GM19372 (cell line): ENCODE results near the gene WDR7.

Source experiments
- ATAC-seq: cut with Tn5 transposase; IDR thresholded peaks from one replicate; pipeline ENCODE4 v1.9.1; 2021; ENCODE audit warnings: mild to moderate bottlenecking, low read depth, moderate library complexity; ENCODE audit not compliant: unreplicated experiment

WDR7 gene

DNA sequence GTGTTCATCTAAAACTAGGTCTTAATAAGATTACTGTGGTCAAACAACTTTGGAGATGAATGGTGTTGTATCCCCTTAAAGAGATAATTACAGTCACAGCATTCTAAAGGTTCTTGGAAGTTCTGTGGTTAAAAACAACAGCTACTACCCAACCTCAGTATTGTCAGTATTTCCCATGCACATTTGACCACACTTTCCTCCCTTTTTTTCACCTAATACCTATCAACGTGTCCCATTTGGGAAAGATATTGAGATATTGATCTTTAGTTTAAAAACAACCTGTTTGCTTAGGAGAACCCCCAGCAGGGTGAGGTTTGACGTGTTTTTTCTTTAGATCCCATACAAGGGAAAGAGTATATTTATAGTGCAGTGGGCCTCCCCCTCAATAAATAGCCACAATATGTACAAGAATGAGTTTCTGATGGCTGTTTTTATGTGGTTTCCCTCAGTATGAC is 65.6 kb downstream of the WDR7 start:
- peak; percentile 59 for ATAC-seq

DNA sequence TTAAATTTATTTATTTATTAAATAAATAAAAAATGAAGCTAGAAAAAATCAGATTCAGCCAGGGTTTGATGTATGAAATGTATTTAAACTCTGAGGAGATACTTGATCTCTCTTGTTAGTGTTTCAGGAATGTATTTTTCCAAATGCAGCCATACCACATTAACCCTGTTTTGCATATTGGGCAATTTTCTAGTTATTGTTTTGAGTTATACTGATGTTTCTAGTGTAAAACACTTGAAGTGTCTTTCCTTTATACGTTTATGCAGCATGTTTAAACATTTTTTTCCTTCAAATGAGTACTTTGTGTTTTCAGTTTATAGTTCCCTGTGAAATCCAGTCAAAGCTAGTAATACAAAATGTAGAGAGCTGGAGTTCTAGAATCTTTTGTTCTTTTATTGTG is 69.9 kb downstream of the WDR7 start:
- ATAC-seq = no peak

DNA sequence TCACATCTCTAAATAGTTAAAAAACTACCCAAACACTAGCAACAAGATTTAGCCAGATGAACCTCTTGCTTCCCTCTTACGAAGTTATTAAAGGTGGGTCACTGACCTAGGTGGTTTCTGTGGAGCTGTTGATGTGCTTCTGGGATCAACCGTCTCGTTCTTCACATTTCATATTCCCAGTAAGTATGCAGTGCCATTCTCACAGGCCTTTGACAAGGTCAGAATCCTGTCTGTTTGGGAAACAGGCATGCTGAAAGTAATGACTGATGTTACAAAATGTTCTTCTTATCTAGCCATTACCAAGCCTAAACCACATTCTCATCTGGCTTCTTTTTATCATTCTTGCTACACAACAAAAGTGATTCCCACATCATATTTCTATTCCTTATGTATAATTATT is 70.3 kb downstream of the WDR7 start:
- ATAC-seq = no peak

DNA sequence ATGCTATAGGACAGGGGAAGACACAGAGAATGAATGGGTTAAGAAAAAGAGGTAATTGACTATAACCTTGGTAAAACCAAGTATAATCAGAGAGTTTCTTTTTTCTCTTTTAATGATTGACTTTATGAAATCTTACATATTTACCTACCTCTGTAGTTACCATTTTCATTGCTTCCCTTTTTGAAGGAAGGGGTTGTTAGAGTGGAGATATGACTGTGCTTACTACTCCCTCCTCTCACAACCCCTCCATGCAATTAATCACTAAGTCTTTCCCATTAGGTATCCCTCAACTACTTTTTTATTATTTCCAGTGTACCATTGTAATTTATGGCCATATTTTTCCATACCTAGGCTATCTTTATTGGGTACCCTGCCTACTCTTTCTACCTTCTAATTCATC is 71.4 kb downstream of the WDR7 start:
- no peak for ATAC-seq

DNA sequence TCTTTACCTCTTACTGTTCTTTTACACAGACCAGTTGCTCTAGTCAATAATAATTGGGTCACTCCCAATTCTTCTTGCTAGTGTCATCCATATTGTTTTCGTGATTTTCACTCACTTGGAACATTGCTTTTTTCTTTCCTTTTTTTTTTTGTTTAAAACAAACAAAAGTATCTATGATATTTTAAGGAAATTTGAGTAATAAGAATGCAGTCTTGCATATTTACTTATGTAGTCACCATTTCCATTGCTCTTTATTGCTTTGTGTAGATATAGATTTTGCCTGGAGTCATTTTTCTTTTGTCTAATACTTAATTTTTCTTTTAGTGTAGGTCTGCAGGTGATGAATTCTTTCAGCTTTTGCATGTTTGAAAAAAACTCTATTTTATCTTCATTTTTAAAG is 71.9 kb downstream of the WDR7 start:
- no peak for ATAC-seq

DNA sequence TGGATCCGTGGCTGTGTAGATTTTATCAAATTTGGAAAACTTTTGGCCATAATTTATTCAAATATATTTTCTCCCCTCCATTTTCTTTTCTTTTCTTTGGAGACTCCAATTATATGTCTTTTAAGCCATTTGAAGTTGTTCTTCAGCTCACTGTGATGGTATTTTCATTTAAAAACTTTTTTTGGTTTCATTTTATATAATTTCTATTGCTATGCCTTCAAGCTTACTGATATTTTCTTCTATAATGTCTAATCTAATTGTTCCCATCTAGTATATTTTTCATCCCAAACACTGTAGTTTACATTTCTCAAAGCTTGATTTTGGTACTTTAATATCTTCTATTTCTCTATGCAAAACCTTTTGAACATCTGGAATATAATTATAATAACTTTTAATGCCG is 72.5 kb downstream of the WDR7 start:
- ATAC-seq = no peak

DNA sequence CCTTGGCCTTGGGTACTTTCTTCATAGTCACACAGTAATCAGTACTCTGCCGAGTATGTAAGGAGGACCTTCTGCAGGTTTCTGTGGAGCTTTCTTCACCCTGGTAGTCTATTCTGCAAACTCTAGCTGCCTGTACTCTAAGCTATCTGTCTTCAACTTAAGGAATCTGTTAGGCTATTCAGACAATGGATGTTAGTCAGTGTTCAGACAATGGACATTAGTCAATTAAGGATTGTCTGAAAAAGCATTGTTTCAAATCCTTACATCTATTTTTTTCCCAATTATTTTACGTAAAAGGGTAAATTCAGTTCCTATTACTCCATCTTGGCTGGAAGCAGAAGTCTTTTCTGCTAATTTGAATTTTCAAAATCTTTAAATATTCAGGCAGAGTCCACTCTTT is 75.7 kb downstream of the WDR7 start:
- no peak for ATAC-seq

DNA sequence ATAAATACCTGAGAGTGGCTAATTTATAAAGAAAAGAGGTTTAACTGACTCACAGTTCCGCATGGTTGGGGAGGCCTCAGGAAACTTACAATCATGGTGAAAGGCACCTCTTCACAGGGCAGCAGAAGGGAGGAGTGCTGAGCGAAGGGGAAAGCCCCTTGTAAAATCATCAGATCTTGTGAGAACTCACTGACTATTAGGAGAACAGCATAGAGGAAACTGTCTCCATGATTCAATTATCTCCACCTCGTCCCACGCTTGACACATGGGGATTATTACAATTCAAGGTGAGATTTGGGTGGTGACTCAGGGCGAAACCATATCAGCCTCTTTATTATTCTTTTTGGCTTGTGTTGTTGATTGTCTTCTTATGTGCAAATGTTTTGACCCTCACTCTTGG is 76.2 kb downstream of the WDR7 start:
- ATAC-seq = no peak

DNA sequence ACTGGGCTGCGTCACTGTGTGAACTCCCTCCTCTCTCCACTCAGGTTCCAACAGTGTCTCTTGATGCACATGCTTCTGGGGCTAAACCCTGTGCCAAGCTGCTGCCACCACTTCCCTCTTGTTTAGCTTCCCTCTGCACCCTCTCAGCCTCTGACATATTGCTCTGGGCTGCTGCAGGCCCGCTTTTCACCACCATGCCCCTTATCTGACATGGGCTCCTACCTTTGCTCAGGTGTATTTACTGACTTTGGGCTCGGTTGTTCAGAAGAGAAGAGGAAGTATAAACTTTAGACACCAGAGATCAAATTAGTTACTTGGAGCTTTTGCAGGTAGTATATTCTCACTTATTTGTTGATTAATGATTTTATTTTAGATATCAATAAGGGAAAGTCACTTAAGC is 77.6 kb downstream of the WDR7 start:
- ATAC-seq = no peak

DNA sequence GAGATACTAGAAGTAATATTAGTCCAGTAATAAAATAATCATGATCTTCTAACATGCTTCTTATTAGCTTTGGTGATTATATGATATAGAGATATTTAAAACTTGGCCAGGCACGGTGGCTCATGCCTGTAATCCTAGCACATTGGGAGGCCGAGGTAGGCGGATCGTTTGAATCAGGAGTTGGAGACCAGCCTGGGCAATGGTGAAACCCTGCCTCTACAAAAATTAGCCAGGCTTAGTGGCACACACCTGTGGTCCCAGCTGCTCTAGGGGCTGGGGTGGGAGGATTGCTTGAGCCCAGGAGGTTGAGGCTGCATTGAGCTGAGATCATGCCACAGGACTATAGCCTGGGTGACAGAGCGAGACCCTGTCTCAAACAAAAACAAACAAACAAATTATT is 87.0 kb downstream of the WDR7 start:
- no peak for ATAC-seq

DNA sequence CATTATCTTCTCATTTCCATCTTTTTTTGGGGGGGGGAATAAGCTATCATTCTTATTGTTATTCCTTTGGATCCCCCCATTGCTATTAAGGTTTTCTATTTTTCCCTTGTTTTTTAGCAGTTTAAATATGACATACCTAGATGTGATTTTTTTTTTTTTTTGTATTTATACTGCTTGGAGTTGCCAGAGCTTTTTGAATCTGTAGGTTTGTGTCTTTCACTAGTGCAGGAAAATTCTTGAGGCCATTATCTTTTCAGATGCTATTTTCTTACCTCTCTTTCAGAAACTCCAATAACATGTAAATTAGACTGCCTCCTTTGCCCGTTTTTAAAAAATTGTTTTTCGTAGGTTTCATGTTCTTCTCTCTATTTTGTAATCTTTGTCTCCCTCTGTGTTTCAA is 88.6 kb downstream of the WDR7 start:
- ATAC-seq = no peak

DNA sequence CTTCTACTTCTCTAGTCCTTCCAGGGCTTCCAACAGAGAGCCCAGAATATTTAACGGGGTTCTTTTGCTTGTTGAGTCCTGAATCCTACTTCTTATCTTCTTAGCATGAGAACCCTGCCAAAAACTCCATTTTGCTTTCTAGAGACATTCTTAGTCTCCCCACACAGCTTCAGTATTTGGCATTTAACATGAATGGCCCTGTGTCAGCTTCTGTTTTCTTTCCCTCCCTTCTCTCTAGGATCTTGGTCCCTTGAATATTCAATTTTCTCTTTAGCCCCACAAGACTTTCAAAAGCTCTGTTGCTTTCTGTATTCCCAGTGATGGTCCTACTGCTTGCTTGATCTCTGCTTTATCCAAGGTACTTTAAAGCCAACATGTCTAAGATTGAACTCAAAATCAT is 89.5 kb downstream of the WDR7 start:
- no peak for ATAC-seq

DNA sequence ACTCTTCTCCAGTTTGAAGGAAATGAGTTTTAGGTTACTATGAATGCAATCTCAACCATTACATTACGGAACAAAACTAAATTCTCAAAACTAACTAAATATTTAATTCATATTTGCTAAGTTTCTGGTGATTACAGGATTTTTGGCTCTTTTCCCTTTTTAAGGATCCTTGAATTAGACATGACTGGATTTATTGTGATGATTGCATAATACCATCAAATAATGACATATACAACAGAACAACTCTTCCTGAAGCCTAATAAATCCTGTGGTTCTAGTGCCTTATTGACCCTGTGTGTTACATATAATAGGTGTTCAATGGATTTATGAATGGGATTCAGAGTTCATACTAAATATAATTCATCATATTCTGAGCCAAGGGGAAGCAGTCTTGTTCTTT is 90.5 kb downstream of the WDR7 start:
- ATAC-seq = no peak

DNA sequence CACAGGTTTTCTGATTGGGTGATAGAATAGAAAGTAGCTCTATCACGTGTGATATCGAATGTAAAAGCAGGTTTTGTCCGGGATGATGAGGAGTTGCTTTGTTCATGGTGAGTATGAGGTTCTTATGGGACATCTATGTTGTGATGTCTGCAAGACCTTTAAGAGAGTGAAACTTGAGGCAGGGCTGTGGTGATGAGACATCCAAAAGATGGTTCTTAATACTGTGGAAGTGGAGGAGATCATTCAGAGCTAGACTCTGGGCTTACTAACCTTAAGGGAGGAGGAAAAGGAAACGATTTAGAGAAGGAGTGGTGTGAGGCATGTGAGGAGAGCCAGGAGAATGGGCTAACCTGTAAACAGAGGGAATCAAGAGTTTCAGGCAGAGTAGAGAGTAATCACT is 92.0 kb downstream of the WDR7 start:
- no peak for ATAC-seq

DNA sequence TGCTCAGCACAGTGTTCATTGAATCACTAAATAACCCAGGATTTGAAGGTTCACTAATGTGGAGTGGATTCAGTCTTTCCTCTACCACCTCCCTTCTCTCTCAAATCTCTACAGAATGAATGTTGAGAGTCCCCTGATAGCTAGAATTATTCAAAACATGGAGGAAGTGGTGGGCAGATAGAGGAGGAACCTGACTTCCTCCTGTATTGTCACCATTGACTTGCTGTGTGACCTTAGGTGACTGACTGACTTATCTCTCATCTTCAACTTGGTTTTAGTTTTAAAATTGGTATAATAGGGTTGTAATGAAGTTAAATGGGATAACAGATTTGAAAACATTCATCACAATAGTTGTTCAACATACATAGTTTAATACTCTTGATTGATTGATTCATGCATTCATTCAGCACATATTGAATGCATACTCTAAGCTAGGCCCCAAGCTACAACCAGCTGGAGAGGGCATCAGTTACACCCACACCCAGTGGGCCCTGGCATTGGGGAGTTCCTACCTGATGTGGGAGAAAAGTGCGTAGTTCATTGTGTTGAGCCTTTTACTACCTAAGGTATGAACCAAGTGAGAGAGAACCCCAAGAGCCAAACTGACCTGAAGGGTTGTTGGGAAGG is 96.0 kb downstream of the WDR7 start:
- ATAC-seq = peak; percentile 83

DNA sequence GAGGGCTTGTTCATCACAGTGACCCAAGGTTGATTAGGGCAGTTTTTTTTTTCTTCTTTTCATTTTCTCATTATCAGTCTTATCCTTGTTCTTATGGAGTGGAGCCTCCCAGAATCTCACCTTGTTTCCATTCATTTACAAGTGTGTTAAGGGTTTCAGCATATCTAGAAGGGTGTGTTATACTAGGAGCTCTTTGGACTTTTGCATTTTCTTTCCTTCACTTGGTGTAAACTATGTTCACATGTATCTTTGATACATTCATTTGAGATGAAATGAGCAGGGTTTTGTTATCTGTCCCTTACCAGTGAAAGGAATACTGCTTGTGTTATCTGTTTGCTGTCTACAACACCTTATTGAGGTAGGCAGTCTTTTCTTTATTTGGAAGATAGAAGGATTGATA is 96.7 kb downstream of the WDR7 start:
- no peak for ATAC-seq

DNA sequence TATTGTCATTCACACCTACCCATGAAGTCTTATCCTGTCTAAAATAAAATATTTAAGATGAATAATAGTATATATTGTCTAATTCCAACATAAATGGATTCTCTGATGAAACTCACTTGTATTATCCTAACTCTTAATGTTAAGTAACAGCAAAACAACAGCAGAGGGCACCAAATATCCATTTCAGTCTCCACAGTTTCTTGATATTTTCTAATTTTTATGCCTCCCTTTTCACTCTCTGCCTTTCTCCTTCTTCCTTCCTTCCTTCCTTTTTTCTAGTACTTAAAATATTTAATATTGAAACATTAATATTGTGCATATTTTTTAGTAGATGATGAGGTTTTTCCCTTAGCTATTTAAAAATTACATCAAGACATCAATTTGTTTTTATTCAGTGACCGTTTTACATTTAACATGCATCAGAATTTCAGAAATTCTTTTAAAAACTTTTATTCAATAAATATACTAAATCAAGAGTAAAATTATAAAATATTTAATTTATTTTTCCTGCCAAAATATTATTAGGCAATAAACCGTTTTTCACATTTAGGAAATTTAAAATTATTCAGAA is 97.6 kb downstream of the WDR7 start:
- no peak for ATAC-seq

DNA sequence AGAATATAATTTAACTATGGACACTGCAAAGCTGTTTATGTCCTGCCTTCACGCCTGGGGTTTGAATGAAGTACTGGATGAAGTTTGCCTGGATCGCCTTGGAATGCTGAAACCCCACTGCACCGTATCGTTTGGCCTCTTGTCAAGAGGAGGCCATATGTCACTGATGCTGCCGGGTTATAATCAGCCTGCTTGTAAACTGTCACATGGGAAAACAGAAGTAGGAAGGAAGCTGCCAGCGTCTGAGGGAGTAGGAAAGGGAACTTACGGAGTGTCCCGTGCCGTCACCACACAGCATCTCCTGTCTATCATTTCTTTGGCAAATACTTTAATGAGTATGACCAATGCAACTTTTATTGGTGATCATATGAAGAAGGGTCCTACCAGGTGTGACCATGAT is 105.8 kb downstream of the WDR7 start:
- ATAC-seq = no peak

DNA sequence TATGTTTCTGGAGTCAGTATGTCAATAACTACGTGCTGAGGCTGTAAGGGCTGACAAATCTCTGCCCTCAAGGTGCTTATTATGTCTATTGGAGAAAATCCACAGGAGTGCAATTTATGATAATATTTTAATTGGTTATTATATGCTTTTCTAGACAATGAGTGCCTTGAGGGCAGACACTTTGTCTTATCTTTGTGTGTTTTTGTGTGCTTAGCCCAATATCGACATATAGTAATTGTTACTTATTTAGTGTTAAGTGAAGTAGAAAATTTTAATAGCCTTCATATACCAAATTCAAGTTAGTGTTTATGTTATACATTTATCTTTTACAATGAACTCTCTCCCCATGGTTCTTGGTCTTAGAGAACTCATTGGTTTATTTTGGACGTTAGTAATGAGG is 118.9 kb downstream of the WDR7 start:
- no peak for ATAC-seq

DNA sequence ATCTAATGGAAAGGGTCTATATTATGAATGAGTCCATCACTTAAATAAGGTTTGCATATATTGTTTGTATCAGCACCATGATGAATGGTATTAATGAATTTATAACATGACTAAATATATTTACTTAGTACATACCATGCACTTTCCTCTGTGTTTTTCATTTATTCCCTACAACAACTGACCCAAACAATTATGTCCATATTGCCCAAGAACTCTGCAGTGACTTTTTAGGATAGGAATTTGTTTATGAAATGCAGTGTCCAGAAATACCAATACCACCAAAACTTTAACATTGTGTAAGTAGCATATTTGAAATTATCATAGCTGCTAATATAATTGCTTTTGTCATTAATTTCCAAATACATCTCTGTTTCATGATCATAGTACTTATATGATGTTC is 119.7 kb downstream of the WDR7 start:
- ATAC-seq = no peak

DNA sequence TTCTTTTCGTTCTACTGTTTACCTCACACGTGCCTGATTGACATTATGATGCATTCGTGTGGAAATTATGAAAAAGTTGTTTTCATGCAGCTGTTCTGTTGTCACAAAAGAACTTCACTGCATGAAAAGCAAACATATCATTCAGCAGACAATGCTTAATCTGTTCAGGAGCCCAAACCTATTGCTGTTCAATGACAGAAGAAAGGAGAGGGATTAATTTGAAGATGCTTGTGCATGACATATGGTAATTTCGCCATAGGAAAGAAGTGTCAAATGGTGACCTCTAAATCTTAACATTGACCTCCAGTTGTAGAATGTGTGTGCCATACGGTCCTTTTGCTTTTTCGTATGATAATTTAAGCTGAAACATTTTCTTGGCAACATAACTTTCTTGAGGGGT is 124.5 kb downstream of the WDR7 start:
- no peak for ATAC-seq

DNA sequence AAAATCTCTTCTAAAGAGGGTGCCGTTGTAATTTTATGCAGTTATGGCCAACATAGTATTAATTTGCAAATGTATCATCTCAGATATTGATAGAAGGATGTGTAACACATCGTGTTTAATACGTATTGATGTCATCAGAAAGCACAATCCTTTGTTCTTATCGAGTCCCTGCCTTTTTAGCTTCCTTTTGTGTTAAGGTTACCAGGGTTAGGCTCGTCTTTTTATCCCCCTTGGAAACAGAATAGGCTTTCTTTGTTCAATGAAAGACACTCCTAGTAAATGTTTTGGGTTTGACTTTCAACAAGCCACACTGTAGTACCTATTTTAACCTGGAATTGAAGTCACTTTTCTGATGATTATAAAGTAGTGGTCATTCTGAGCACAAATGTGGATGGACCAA is 136.2 kb downstream of the WDR7 start:
- ATAC-seq = no peak
